WTC11 (cell line): ENCODE results near the gene ACTR6. TPM values are rescaled to one million over a fixed set of nuclear protein-coding genes. Genes with fewer than 3 reads are reported as not detected.

Experiments
- ATAC-seq: fragments of 200-7000 bp; cut with Tn5 transposase; 2 replicates; pipeline ENCODE4 v1.10.0; 2021; ENCODE audit warnings: mild to moderate bottlenecking, moderate library complexity
- CTCF ChIA-PET: fragments of 300-600 bp; sonication (Branson Sonifier 250); formaldehyde crosslinking; loops from one replicate; lab custom pipeline; 2021; ENCODE audit warnings: antibody characterized with exemption; lab: Charles Lee
- POLR2A ChIA-PET: fragments of 350-600 bp; sonication (Branson Sonifier 250); formaldehyde crosslinking; loops from one replicate; lab custom pipeline; 2021; ENCODE audit warnings: antibody characterized with exemption; lab: Charles Lee
- DNase-seq: peaks from one replicate; pipeline ENCODE4 v3.0.0; 2021; ENCODE audit warnings: low spot score
- H3K27ac Mint-ChIP-seq: 2 replicates; pipeline ENCODE4 v1.8.0; 2021; ENCODE audit warnings: mixed read lengths
- H3K27me3 Mint-ChIP-seq: 2 replicates; pipeline ENCODE4 v1.8.0; 2021; ENCODE audit warnings: low read depth, mild to moderate bottlenecking, moderate library complexity, mixed read lengths
- H3K36me3 Mint-ChIP-seq: 2 replicates; pipeline ENCODE4 v1.8.0; 2021; ENCODE audit warnings: mixed read lengths
- H3K4me1 Mint-ChIP-seq: 2 replicates; pipeline ENCODE4 v1.8.0; 2022; ENCODE audit warnings: mixed read lengths
- H3K4me3 Mint-ChIP-seq: 2 replicates; pipeline ENCODE4 v1.8.0; 2021; ENCODE audit warnings: mild to moderate bottlenecking, moderate library complexity, mixed read lengths
- H3K9me3 Mint-ChIP-seq: 2 replicates; pipeline ENCODE4 v1.8.0; 2021; ENCODE audit warnings: mixed read lengths
- ATF1 ChIP-seq: sonication (generic); formaldehyde crosslinking; IDR thresholded peaks from 2 replicates; pipeline ENCODE4 v1.8.1; 2023; ENCODE audit warnings: mild to moderate bottlenecking, moderate library complexity, missing genetic modification reagents
- CREM ChIP-seq: sonication (generic); formaldehyde crosslinking; IDR thresholded peaks from 2 replicates; pipeline ENCODE4 v1.8.1; 2022; ENCODE audit warnings: mild to moderate bottlenecking, missing genetic modification reagents, moderate library complexity
- EMX1 ChIP-seq: fragments of 250-450 bp; sonication (Bioruptor Pico); IDR thresholded peaks from 2 replicates; pipeline ENCODE4 v1.8.0; 2021; ENCODE audit warnings: mild to moderate bottlenecking
- FOXP4 ChIP-seq: sonication (generic); formaldehyde crosslinking; IDR thresholded peaks from 2 replicates; pipeline ENCODE4 v1.8.0; 2022; ENCODE audit warnings: mild to moderate bottlenecking, missing genetic modification reagents
- GABPB1 ChIP-seq: sonication (generic); formaldehyde crosslinking; IDR thresholded peaks from 2 replicates; pipeline ENCODE4 v1.8.1; 2023; ENCODE audit warnings: mild to moderate bottlenecking, missing genetic modification reagents
- JAZF1 ChIP-seq: fragments of 250-450 bp; sonication (Bioruptor Pico); IDR thresholded peaks from 2 replicates; pipeline ENCODE4 v1.9.0; 2021; ENCODE audit warnings: moderate library complexity, mild to moderate bottlenecking, inconsistent platforms
- NFE2L1 ChIP-seq: sonication (generic); formaldehyde crosslinking; IDR thresholded peaks from 2 replicates; pipeline ENCODE4 v1.8.1; 2023; ENCODE audit warnings: missing genetic modification reagents
- NFYB ChIP-seq: sonication (generic); formaldehyde crosslinking; conservative IDR thresholded peaks from 2 replicates; pipeline ENCODE4 v1.8.0; 2022; ENCODE audit warnings: low read depth, missing genetic modification reagents
- NR1H2 ChIP-seq: sonication (generic); formaldehyde crosslinking; IDR thresholded peaks from 2 replicates; pipeline ENCODE4 v1.9.0; 2021; ENCODE audit warnings: mild to moderate bottlenecking, moderate library complexity, missing genetic modification reagents
- RELA ChIP-seq: sonication (generic); formaldehyde crosslinking; IDR thresholded peaks from 2 replicates; pipeline ENCODE4 v1.8.1; 2022; ENCODE audit warnings: missing genetic modification reagents, mild to moderate bottlenecking, borderline replicate concordance
- TCF7 ChIP-seq: sonication (generic); formaldehyde crosslinking; IDR thresholded peaks from 2 replicates; pipeline ENCODE4 v1.8.0; 2022; ENCODE audit warnings: mild to moderate bottlenecking, low read depth, missing genetic modification reagents, moderate library complexity
- TEAD4 ChIP-seq: sonication (generic); formaldehyde crosslinking; IDR thresholded peaks from 2 replicates; pipeline ENCODE4 v1.8.0; 2022; ENCODE audit warnings: mild to moderate bottlenecking, missing genetic modification reagents
- ZNF138 ChIP-seq: sonication (generic); formaldehyde crosslinking; conservative IDR thresholded peaks from 2 replicates; pipeline ENCODE4 v1.8.1; 2022; ENCODE audit warnings: mild to moderate bottlenecking, moderate library complexity, missing genetic modification reagents
- ZNF416 ChIP-seq: fragments of 250-450 bp; sonication (Bioruptor Pico); IDR thresholded peaks from 2 replicates; pipeline ENCODE4 v1.9.0; 2021; ENCODE audit warnings: mild to moderate bottlenecking, inconsistent platforms
- ZNF532 ChIP-seq: fragments of 250-450 bp; sonication (Bioruptor Pico); IDR thresholded peaks from 2 replicates; pipeline ENCODE4 v1.9.0; 2021; ENCODE audit warnings: mild to moderate bottlenecking, borderline replicate concordance
- total RNA-seq: library from RNA; stranded (reverse); gene quantifications from 3 replicates; pipeline ENCODE4 v1.2.3, GENCODE V29; 2021
- TF ChIP-seq, protein P1 (sequence below): sonication (generic); formaldehyde crosslinking; IDR thresholded peaks from 2 replicates; pipeline ENCODE4 v1.8.1; 2022; ENCODE audit warnings: low read depth, mild to moderate bottlenecking, moderate library complexity, missing genetic modification reagents, borderline replicate concordance
- TF ChIP-seq, protein P2 (sequence below): sonication (generic); formaldehyde crosslinking; IDR thresholded peaks from 2 replicates; pipeline ENCODE4 v1.8.1; 2022; ENCODE audit warnings: missing genetic modification reagents, borderline replicate concordance
- TF ChIP-seq, protein P3 (sequence below): sonication (generic); formaldehyde crosslinking; IDR thresholded peaks from 2 replicates; pipeline ENCODE4 v1.8.1; 2023; ENCODE audit warnings: mild to moderate bottlenecking, missing genetic modification reagents, moderate library complexity

The ACTR6 gene
- total RNA-seq, 1 experiment from 2014 or later = 37.6 TPM

DNA sequence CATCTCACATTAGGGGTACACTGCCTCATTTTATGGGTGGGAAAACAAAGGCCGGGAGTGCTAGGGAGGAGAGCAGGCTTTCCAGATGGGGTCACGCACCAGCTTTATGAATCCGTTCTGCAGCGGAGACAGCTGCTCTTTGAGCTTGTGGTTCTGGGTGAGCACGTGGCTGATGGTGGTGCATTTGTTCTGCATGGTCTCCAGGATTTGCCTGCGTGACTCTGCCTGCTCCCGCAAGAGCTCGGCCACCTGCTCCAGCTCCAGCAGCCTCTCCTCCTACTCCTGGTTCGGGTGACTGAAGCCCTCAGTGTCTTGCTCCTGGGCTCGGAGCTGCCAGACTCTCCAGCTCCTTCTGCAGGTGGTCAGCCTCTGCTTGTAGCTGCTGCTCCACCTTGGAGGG is 34.4 kb upstream of the ACTR6 start:
- peaks cover 30% of the 10 kb centered on the region for H3K36me3 Mint-ChIP-seq
- no peak overlapping the region for H3K27ac Mint-ChIP-seq
- no peak overlapping the region for H3K4me3 Mint-ChIP-seq
- H3K27me3 Mint-ChIP-seq = no peaks in the 10 kb centered on the region
- DNase-seq (no peak), ATAC-seq (no peak)
- CTCF ChIA-PET = interaction anchor here (4.9 kb wide), 1 partner anchor 12 kb away, joined by 85 read pairs; no protein-coding TSS in a partner anchor
- H3K9me3 Mint-ChIP-seq = peaks cover 11% of the 10 kb centered on the region
- peaks cover 33% of the 10 kb centered on the region for H3K4me1 Mint-ChIP-seq
- POLR2A ChIA-PET = interaction anchor here (1.0 kb wide), 1 partner anchor 34 kb away, joined by 3 read pairs; the partner anchor contains the start of gene ACTR6
- TF ChIP-seq ZNF416 (no peak), NR1H2 (CRISPR knock-in tag) (no peak), ZNF532 (no peak), TEAD4 (CRISPR knock-in tag) (no peak), RELA (CRISPR knock-in tag) (no peak), EMX1 (CRISPR knock-in tag) (no peak), NFE2L1 (CRISPR knock-in tag) (no peak), TCF7 (no peak), ATF1 (CRISPR knock-in tag) (no peak), JAZF1 (CRISPR knock-in tag) (no peak), GABPB1 (no peak), CREM (CRISPR knock-in tag) (no peak), ZNF138 (no peak), FOXP4 (no peak), NFYB (CRISPR knock-in tag) (no peak)
- TF ChIP-seq, protein P1, sequence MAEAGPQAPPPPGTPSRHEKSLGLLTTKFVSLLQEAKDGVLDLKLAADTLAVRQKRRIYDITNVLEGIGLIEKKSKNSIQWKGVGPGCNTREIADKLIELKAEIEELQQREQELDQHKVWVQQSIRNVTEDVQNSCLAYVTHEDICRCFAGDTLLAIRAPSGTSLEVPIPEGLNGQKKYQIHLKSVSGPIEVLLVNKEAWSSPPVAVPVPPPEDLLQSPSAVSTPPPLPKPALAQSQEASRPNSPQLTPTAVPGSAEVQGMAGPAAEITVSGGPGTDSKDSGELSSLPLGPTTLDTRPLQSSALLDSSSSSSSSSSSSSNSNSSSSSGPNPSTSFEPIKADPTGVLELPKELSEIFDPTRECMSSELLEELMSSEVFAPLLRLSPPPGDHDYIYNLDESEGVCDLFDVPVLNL (CRISPR knock-in tag) = no peak
- TF ChIP-seq, protein P2, sequence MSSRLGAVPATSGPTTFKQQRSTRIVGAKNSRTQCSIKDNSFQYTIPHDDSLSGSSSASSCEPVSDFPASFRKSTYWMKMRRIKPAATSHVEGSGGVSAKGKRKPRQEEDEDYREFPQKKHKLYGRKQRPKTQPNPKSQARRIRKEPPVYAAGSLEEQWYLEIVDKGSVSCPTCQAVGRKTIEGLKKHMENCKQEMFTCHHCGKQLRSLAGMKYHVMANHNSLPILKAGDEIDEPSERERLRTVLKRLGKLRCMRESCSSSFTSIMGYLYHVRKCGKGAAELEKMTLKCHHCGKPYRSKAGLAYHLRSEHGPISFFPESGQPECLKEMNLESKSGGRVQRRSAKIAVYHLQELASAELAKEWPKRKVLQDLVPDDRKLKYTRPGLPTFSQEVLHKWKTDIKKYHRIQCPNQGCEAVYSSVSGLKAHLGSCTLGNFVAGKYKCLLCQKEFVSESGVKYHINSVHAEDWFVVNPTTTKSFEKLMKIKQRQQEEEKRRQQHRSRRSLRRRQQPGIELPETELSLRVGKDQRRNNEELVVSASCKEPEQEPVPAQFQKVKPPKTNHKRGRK = no peak
- TF ChIP-seq, protein P3, sequence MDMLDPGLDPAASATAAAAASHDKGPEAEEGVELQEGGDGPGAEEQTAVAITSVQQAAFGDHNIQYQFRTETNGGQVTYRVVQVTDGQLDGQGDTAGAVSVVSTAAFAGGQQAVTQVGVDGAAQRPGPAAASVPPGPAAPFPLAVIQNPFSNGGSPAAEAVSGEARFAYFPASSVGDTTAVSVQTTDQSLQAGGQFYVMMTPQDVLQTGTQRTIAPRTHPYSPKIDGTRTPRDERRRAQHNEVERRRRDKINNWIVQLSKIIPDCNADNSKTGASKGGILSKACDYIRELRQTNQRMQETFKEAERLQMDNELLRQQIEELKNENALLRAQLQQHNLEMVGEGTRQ (CRISPR knock-in tag) = no peak
